Mucosa of stomach (tissue), 1 donor: Measurements from ENCODE around the gene PDE3B.

Experiments used
- H3K27me3 ChIP-seq: one replicate; pipeline ENCODE4 v1.7.0; 2013; ENCODE audit warnings: mild to moderate bottlenecking, low read length; ENCODE audit not compliant: control insufficient read depth, insufficient read depth
- H3K36me3 ChIP-seq: one replicate; pipeline ENCODE4 v1.7.0; 2013; ENCODE audit warnings: low read length; ENCODE audit not compliant: control insufficient read depth, insufficient read depth
- H3K4me1 ChIP-seq: one replicate; pipeline ENCODE4 v1.7.0; 2013; ENCODE audit warnings: mild to moderate bottlenecking, low read length; ENCODE audit not compliant: control insufficient read depth, insufficient read depth
- H3K4me3 ChIP-seq: one replicate; pipeline ENCODE4 v1.7.0; 2013; ENCODE audit warnings: low read length
- H3K9ac ChIP-seq: one replicate; pipeline ENCODE4 v1.7.0; 2013; ENCODE audit warnings: mild to moderate bottlenecking, low read length, moderate library complexity
- H3K9me3 ChIP-seq: one replicate; pipeline ENCODE4 v1.7.0; 2013; ENCODE audit warnings: mild to moderate bottlenecking, low read length, moderate library complexity; ENCODE audit not compliant: control insufficient read depth
- donor health status: Pancreatic carcinoma.

PDE3B gene

GRCh38 chr11:14803846-14804245 is 160.2 kb downstream of the PDE3B start:
- Histone ChIP-seq H3K27me3 (no peaks in the 10 kb centered on the region), H3K9me3 (no peaks in the 10 kb centered on the region), H3K9ac (no peak overlapping the region), H3K36me3 (no peaks in the 10 kb centered on the region), H3K4me3 (no peak overlapping the region), H3K4me1 (no peaks in the 10 kb centered on the region)

DNA sequence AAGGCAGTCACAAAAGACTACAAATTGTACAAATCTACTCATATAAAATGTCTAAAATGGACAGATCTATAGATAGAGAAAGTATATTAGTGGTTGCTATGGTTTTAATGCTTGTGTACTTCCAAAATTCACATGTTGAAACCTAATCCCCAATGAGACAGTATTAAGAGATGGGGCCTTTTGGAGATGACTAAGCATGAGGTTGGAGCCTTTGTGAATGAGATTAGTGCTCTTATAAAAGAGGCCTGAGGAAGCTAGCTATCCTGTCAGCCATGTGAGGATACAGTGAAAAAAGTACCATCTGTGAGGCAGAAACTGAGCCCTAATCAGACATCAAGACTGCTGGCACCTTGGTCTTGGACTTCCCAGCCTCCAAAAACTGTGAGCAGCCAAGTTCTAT is 165.9 kb downstream of the PDE3B start:
- H3K9ac ChIP-seq, result no peak overlapping the region
- no peaks in the 10 kb centered on the region for H3K36me3 ChIP-seq
- H3K4me1 ChIP-seq, result no peaks in the 10 kb centered on the region
- H3K27me3 ChIP-seq, result no peaks in the 10 kb centered on the region
- H3K4me3 ChIP-seq, result no peak overlapping the region
- no peaks in the 10 kb centered on the region for H3K9me3 ChIP-seq

DNA sequence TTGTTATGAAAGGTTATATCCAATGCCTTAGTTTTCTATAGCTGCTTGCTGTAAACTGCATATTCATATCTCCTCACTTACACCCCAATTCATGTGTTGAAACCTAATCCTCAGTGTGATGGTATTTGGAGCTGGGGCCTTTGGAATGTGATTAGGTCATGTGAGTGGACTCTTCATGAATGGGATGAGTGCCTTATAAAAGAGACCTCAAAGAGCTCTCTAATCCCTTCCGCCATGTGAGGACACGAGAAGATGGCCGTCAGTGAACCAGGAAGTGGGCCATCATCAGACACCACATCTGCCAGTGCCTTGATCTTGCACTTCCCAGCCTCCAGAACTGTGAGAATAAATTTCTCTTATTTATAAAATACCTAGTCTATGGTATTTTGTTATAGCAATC is 169.2 kb downstream of the PDE3B start:
- no peaks in the 10 kb centered on the region for H3K9me3 ChIP-seq
- H3K4me1 ChIP-seq, result no peaks in the 10 kb centered on the region
- no peaks in the 10 kb centered on the region for H3K27me3 ChIP-seq
- no peaks in the 10 kb centered on the region for H3K36me3 ChIP-seq
- no peak overlapping the region for H3K9ac ChIP-seq
- H3K4me3 ChIP-seq, result no peak overlapping the region

- H3K36me3 ChIP-seq, result no peaks in the 10 kb centered on the region
Measured at GRCh38 chr11:14813516-14813915, 169.9 kb downstream of the PDE3B start.

DNA sequence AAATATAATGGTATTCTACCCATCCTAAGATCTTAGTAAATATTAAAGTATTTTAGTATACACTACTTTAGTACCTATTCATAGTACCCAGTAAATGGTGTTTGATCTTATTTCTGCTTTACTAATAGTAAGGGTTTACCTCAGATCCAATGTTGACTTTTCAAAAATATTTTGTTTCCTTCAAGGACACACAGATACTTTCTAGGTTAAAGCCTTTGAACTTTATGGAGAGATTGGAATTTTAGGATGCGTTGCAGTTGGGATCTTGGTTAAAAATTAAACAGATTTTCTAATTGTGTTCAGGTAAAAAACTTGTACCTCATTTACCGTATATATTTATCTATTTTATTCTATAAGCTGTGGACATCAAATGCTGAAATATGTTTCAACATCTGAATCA is 175.2 kb downstream of the PDE3B start:
- Histone ChIP-seq H3K4me1 (no peaks in the 10 kb centered on the region), H3K4me3 (no peak overlapping the region), H3K27me3 (no peaks in the 10 kb centered on the region), H3K9ac (no peak overlapping the region), H3K36me3 (no peaks in the 10 kb centered on the region), H3K9me3 (no peaks in the 10 kb centered on the region)

More at GRCh38 chr11:14813516-14813915, 169.9 kb downstream of the PDE3B start:
- no peaks in the 10 kb centered on the region for H3K27me3 ChIP-seq
- H3K9ac ChIP-seq, result no peak overlapping the region
- no peak overlapping the region for H3K4me3 ChIP-seq
- no peaks in the 10 kb centered on the region for H3K4me1 ChIP-seq
- no peaks in the 10 kb centered on the region for H3K9me3 ChIP-seq

DNA sequence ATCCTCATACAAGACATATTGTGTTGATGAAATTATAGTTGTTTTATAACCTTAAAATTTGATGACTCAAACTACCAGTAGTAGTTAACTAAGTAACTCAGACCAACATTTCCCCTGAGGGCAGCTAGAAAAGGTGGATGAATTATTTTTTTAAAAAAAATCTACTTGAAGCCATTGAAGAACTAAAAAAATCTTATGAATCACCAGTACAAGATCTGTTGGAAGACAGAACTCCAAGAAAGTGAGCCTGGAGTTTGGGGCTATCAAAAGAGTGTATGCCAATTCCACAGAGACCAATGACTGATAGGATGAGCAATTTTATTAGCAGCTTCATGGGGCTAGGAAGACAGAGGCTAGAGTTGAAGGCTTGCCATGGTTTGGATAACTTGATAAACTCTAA is 176.0 kb downstream of the PDE3B start:
- Histone ChIP-seq H3K36me3 (no peaks in the 10 kb centered on the region), H3K9ac (no peak overlapping the region), H3K27me3 (no peaks in the 10 kb centered on the region), H3K4me3 (no peak overlapping the region), H3K9me3 (no peaks in the 10 kb centered on the region), H3K4me1 (no peaks in the 10 kb centered on the region)

DNA sequence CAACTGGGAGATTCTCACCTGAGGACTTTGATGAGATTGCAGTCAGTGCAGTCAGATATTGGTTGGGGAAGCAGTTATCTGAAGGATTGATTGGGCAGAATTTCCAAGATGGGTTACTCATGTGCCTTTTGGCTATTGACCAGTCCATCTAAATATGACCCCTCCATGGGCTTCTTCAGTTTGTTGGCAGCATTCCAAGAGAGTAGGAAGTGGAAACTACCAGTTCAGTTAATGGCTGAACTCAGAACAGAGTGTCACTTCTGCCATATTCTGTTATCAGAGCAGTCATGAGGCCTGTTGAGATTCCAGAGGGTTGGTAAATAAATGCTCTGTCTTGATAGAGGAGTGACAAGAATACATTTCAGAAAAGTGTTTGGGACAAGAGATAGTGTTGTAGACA is 177.4 kb downstream of the PDE3B start:
- no peaks in the 10 kb centered on the region for H3K4me1 ChIP-seq
- H3K9ac ChIP-seq, result no peak overlapping the region
- no peaks in the 10 kb centered on the region for H3K9me3 ChIP-seq
- no peaks in the 10 kb centered on the region for H3K36me3 ChIP-seq
- no peak overlapping the region for H3K4me3 ChIP-seq
- no peaks in the 10 kb centered on the region for H3K27me3 ChIP-seq

DNA sequence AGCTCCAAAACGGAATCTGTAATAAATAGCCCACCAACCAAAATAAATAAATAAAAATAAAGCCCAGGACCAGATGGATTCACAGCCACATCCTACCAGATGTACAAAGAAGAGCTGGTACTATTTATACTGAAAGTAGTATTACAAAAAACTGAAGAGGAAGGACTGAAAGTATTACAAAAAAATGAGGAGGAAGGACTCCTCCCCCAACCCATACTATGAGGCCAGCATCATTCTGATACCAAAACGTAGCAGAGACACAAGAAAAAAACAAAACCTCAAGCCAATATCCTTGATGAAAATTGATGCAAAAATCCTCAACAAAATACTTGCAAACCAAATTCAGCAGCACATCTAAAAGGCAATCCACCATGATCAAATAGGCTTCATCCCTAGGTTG is 183.0 kb downstream of the PDE3B start:
- H3K36me3 ChIP-seq, result no peaks in the 10 kb centered on the region
- H3K27me3 ChIP-seq, result no peaks in the 10 kb centered on the region
- no peaks in the 10 kb centered on the region for H3K9me3 ChIP-seq
- H3K4me1 ChIP-seq, result no peaks in the 10 kb centered on the region
- no peak overlapping the region for H3K4me3 ChIP-seq
- H3K9ac ChIP-seq, result no peak overlapping the region

DNA sequence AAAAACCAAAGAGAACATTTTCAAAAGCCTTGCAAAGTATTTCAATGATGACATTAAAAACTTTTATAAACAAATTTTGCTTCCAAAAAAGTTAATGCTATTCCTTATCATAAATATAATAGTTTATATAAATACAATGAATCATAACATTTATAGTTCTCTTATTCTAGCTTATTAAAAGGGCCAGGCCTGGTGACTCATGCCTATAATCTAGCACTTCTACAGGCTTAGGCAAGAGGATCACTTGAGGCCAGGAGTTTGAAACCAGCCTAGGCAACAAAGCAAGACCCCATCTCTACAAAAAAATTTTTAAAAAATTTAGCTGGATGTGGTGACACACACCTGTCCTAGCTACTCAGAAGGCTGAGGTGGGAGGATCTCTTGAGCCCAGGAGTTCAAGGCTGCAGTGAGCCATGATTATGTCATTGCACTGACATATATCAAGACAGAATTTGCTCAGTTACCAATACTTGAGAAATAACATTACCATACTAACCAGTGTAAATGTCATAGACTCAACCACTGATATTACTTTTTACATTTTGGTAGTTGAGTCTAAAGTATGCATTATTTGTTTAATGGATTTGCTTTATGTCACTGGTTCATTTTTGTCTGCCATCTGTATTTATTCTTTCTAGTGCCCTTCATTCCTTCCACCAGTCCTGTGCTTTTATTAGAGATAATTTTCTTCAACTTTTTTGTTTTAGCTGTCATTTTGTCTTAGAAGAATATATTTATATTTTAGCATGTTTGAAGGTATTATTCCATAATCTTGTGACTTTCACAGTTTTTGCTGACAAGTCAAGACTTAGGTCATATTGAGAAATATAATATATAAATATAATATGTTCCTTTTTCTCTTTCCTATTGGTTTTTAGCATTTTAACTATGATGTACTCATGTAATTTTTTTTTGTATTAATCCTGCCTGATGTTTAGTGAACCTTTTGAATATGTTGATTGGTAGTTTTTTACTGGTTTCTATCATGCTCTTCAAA is 192.2 kb downstream of the PDE3B start:
- H3K9ac ChIP-seq, result no peak overlapping the region
- no peak overlapping the region for H3K4me3 ChIP-seq
- H3K9me3 ChIP-seq, result no peaks in the 10 kb centered on the region
- H3K27me3 ChIP-seq, result no peaks in the 10 kb centered on the region
- H3K4me1 ChIP-seq, result no peaks in the 10 kb centered on the region
- no peaks in the 10 kb centered on the region for H3K36me3 ChIP-seq

DNA sequence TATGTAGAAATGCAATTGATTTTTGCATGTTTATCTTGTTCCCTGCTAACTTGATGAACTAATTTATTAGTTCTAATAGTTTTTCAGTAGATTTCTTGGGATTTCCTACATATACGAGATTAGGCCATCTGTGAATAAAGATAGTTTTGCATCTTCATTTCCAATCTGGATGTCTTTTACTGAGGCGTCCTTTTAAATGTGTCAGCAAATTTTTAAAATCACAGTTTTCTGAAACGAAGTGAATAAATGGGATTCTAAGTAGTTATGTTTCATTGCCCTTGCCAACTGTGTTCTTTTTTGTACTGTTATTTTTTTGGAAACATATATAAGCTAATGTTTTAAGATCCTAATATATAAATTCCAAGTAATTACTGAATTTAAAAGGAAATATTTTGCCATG is 198.4 kb downstream of the PDE3B start:
- H3K4me1 ChIP-seq, result no peaks in the 10 kb centered on the region
- no peaks in the 10 kb centered on the region for H3K9me3 ChIP-seq
- H3K9ac ChIP-seq, result no peak overlapping the region
- no peaks in the 10 kb centered on the region for H3K36me3 ChIP-seq
- no peak overlapping the region for H3K4me3 ChIP-seq
- no peaks in the 10 kb centered on the region for H3K27me3 ChIP-seq

DNA sequence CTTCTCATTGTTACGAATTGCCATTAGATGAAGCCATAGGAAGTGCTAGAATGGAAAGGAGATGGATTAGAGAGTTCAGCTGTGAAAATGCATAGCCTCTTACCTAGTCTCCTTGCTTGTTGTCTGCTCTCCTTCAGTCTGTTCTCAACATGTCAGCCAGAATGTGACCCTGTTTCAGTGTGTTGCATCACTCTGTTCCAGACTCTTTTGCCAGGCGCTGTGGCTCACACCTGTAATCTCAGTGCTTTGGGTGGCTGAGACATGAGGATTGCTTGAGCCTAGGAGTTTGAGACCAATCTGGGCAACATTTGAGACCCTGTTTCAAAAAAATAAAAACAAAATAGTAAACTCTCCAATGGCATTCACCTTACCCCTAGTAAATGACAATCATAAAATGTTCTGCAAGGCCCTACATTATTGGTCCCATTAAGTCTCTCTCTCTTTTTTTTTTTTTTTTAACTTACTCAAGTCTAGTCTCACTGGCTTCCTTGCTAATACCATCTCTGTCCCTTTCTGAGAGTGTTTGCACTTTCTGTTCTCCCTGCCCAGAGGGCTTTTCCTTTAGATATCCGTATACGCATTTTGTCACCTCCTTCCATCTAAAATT is 209.1 kb downstream of the PDE3B start:
- Histone ChIP-seq H3K36me3 (no peaks in the 10 kb centered on the region), H3K27me3 (no peaks in the 10 kb centered on the region), H3K9me3 (no peaks in the 10 kb centered on the region), H3K4me1 (no peaks in the 10 kb centered on the region), H3K9ac (no peak overlapping the region), H3K4me3 (no peak overlapping the region)

- no peak overlapping the region for H3K9ac ChIP-seq
- no peaks in the 10 kb centered on the region for H3K9me3 ChIP-seq
- H3K27me3 ChIP-seq, result no peaks in the 10 kb centered on the region
Measured at GRCh38 chr11:14854057-14854456, 210.5 kb downstream of the PDE3B start.

More at GRCh38 chr11:14854057-14854456, 210.5 kb downstream of the PDE3B start:
- Histone ChIP-seq H3K4me3 (no peak overlapping the region), H3K36me3 (no peaks in the 10 kb centered on the region), H3K4me1 (no peaks in the 10 kb centered on the region)
